Left forelimb (tissue), 1 donor: ENCODE data around the gene CCNK.

Experiments
- DNase-seq: peaks from one replicate; pipeline ENCODE4 v3.0.0-alpha.2; 2018; ENCODE audit warnings: low spot score

Gene CCNK

DNA sequence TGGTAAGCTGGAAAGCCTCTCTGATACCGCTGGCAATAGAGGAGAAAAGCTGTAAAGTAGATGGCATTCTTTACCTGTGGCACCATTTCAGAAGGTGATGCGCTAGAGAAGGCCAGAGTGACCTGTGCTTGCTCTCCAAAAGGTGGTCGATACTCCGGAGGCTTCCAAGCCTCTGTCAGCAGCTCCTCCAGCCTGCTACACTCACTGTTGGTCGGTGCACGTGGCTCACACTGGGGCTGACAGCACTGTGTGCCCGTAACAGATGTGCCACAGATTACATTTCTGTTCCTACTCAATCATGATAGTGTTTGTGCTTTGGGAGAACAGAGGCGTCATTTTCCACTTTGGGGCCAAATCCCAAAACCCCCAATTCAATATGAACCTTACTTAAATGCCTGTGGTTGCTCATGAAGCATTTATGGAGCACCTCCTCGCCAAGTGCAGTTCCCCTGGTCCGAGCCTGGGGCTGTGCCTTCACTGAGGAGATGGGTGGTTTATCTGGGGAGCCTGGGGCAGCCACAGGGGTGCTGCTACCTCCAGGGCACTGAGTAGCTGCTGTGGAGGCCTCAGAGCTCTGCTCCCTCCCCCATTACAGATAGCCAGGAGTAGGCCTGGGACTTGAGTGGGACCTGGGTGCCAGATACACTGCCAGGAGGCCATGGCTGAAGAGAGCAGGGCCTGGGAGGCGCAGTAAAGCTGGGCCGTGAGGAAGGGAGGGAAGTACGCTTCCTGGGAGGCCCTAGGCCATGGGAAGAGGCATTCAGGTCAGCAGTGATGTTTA, 26.8 kb downstream of the CCNK start:
- no peak for DNase-seq

DNA sequence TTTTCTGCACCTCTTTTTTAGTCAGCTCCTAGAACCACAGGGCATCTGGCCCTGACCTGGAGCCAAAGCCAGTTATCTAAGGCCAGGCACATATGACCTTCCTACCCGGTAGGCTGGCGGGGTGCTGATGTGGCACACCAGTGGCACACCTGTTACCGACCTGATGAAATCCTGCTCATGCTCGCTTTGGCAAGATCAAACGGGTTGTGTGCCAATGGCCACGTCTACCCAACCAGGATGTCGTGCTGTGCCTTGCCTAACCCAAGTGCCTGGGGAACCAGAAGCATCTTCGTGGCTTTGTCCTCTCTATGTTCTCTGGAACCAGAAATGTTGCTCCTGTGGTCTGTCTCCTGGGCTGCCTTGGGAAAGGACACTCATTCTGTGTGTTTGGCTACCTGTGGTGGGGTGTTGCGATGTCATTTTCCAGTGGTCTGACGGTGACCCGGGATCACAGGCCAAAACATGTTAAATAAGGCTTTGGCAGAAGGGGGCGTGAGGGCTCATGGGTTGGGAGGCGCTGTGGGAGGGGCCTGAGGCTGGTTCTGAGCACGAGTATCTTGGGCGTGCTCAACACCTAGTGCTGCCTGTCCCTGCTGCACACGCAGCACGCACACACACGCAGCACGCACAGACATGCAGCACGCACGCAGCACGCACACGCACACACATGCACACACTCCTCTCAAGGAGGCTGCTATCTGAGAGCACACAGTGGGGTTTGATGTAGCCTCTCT, 27.9 kb downstream of the CCNK start:
- no peak for DNase-seq

DNA sequence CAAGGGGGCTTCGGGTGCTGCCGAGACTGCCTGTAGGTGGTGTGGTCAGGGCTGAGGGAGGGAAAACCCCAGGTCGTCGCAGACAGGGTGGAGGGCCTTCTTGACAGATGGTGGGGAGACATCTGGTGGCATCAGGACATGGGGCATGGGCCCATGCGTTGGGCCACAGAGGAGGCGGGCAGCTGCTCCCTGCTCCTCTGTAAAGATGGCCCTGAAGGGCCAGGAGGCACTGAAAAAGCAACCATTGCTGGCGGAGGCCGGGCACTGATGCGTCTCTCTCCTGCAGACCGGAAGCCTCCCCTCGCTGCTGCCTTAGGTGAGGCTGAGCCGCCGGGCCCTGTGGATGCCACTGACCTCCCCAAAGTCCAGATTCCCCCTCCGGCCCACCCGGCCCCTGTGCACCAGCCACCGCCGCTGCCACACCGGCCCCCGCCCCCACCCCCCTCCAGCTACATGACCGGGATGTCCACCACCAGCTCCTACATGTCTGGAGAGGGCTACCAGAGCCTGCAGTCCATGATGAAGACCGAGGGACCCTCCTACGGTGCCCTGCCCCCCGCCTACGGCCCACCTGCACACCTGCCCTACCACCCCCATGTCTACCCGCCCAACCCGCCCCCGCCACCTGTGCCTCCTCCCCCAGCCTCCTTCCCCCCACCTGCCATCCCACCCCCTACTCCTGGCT, 28.8 kb downstream of the CCNK start:
- DNase-seq = no peak

DNA sequence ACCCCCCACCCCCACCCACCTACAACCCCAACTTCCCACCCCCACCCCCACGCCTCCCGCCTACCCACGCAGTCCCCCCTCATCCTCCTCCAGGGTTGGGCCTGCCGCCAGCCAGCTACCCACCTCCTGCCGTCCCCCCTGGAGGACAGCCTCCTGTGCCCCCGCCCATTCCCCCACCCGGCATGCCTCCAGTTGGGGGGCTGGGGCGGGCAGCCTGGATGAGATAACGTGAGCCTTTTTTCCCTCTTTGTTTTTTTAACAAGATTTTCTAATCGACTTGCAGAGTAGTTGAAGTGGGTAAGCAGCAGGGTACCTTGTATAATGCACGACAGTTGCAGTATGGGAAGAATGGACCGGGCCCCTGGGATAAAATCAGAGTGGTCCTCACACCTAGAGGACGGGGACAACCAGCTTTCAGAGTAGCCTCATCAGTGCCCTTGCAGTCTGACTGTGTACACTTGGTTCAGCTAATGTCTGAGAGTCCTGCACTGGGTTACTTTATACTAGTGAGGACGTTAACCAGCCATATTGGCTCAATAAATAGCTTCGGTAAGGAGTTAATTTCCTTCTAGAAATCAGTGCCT, 29.4 kb downstream of the CCNK start:
- no peak for DNase-seq

DNA sequence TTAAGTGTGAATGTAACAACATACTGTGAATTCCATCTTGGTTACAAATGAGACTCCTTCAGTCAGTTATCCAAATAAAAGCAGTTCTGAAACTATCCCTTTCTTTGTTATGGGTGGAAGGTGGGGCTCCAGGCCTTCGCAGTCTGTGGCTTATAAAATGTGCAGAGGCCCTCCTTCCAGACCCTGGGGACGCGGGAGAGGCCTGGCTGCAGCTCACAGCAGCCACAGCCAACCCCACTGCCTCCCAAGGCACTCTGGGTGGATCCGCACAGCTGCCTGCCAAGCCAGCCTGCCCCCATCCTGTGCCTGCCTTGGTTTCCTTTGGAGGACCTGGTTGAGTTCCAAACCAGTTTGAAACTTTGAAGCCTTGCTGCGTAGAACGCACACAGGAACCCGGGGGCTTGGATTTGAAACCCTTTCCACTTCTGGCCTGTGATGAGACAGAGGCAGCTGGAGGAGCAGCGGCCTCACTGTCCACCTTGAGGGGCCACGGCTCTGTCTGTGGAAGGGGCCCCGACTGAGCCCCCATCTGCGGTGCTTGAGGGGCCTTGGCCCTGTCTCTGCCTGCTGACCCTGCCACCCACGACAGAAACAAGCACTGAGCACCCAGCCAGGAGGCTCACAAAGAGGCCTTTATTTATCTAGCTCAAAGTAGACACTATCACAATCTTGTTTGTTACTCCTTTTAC, 30.4 kb downstream of the CCNK start:
- DNase-seq = no peak

DNA sequence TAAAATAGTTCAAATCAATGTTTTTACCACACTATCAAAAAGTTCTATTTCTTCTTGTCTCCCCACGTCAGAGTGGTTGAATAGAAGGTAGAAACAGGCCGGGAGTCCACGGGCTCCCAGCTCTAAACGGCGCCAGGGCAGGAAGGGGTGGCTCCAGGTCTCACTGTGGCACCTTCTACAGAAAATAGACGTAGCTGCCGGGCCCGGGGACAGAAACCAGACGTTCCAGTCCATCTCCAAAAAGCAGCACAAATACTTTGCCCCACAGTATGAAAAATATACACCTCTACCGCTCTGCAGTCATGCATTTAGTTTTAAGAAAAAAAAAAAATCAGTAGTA, 30.9 kb downstream of the CCNK start:
- no peak for DNase-seq

DNA sequence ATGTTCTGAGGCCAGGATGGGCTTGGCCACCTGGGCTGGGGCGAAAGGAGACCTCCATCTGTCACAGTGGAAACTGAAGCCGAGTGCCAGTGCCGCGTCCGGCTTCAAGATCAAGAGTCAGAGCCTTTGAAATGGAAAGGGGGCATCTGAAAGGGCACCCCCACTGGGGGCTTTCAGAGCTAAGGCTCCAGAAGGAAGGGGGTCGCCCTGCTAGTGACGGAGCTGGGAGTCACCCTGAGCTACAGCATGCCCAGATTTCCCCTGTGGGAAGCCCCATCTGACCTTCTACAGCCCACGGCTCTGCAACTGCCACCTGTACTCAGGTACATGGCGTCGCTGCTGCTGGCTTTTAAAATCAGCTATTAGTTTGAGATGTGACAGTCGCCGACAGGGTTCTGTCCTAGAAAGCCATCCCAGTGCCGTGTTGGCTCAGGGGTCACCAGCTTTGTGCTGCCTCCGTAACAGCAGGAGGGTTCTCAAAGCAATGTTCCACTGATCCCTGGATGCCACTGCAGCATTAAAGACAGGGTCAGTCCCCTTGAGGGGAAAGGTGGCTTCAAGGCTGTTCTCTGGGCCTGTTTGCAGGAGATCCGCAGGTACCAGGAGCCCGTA, 31.5 kb downstream of the CCNK start:
- no peak for DNase-seq

DNA sequence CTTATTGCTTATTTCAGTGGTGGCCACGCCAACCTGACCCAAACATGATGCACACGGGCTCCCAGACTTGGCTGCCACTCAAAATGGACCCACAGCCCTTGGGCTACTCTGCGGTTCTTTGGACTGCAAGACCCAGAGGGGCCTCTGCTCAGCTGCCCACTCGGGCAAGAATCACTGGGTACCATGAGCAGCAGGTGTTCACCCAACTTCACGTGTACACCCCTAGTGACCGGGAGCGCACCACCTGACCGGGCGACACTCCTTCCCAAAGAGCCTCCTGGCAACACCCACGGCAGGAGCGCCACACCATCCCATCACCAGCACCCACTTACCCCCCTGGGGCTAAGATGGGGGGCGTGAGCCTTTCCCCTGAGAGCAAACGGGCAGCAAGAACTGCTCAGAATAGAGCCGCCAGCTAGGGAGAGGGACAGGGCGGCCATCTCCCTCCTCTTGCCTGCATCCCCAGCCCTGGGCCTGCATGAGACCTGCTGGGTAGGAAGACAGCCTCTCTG, 32.0 kb downstream of the CCNK start:
- no peak for DNase-seq

DNA sequence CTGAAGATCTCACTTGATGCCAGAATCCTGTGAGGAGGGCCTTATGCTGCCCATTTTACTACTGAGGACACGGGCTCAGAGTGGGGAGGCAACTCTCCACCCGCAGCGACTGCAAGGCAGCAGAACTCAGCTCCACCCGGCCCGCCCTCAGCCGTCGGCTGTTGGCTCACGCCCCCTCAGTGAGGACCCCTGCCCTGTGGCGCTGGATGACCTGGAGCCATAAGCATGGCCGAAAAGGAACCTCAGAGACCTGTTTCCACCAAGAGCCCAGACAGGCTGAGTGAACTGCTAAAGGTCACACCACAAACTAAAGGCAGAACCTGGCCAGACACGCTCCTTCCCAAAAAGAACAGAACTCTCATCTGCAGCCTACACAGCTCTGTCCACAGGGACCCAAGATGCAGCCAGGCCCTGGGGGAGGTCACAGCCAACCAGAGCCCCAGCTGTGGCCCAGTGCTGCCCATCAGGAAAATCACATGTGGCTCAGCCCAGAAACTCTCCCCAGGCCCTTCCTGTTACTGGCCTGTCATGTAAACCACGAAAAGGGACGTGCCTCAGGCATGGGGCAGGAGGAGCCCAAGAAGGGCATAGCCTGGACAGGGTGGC, 32.8 kb downstream of the CCNK start:
- no peak for DNase-seq

DNA sequence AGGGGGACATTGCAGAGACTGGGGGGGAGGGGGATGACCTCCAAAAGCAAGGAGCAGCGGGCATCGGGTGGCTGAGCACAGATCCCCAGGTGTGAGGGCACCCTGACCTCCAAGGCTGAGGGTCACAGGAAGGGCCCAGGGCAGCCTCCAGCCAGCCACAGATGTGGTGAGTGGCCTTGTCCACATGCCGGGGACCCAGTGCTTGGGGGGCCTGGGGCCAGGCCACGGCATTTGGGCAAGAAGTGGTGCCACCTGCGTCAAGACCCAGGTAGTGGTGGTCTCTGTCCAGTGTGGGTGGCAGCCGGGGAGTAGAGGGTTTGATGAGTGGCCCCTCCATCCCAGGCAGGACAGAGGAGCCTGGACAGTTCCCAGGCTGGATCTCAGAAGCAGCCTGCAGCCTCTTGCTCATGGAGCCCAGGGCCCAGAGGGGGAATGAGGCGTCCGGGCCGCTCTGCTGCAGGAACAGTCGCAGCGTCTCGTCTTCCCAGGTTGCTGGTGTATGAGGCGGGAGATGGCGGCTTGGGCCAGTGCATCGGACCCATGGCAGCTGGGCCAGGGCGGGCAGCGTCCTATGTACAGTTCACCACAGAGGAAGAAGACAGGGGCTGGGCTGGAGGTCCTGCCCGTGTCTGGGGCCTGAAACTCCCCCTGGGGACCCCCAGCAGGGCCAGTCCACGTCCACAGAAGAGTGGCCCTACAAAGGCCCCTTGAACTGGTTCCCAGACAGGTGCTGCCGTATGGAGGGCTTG, 33.5 kb downstream of the CCNK start:
- no peak for DNase-seq

DNA sequence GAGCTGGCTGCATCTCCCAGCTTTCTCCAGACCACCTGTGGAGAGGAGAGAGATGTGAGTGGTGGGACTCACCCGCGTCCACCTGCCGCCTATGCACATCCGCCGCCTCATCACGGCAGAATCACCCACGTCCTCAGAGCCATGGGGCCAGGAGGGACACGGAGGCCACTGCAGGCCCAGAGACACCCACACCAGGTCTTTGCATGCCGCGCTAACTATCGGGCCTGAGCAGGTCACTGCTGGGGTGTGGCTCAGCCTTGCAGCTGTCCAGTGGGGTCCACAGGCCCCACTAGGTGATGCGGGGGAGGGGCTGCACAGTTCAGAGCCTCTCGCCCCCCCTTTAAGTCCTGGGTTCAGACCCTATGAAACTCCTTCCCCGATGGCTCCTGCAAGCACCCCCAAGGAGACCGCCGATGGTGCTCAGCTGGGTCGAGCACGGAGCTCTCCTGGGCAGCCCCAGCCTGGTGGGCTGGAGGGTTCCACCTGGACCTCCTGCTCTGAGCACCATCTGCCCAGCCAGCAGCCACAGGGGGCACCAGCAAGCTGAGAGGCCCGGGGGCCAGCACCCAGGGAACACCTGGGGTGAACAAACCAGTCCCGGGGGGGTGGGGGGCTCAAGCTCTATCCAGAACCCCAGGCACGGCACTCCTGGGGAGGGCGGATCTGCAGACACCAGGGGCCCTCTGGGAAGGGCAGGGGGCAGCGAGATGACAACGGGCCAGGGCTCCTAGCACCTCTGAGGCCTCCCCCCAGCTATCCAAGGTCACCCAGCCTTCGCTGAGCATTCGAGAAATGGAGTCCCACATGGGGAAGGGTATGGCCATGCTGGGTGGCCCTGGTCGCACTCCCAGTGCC, 34.3 kb downstream of the CCNK start:
- peak; percentile 51 for DNase-seq

DNA sequence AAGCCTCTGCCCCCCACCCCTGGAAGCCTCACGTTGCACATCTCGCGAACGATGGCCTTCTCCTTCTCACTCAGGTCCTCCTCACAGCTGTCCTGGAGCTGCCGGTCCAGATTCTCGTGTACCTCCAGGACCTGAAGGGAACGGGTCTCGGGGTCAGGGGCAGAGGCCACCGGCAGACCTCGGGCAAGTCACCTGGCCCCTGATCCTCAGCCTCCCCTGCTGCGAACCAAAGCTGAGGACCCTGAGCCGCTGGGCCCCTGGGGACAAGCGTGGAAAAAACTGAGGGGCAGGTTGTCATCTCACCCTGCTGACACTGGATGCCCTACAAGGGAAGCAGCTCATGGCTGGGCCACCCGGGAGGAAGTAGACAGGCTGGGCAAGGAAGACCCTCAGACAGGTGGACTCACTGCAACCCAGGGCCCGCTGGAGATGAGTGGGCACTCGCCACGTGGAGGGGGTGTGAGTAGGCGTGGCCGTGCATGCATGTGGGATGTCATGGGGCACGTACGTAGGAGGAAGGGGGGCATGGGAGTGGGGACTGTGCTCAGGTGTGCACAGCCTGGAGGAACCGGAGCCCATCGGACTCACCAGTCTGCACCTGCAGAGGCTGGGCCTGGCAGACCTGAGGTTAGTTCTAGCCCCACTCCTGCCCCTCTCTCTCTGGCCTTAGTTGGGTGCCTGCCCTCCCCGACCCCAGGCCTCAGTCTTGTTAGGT, 35.1 kb downstream of the CCNK start:
- peak; percentile 57 for DNase-seq

DNA sequence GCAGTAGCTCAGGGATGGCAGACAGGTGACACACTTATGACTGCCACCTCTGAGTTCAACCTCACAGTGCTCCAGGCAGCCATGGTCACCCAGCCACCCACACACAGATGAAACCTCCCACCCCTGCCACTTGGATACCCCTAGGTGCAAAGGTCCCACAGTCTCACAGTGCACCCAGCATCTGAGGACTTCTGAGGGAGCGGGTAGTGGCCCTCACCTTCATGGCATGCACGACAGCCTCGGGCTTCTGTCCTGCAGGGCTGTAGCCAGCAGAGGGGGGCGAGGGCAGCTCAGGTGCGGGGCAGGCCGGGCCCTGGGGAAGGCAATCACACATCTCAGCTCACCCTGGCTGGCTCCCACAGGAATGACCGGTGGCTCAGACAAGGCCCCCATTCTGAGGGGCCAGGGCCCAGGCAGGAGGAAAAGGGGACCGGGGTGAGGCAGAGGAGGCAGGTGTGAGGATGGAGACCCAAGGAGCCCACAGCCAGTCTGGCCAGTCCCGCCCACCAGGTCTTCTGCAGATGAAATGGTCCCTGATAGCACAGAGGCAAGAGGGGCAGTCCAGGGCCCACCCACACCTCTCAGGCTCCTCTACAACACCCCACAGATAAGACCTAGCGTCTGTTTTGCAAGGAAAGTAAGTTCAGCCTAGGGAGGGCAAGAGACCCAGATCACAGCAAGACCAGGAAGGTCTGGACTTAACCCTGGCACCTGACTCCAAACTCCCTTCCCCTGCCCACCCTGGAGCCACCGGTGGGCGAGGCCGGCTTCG, 35.8 kb downstream of the CCNK start:
- DNase-seq = peak; percentile 67

DNA sequence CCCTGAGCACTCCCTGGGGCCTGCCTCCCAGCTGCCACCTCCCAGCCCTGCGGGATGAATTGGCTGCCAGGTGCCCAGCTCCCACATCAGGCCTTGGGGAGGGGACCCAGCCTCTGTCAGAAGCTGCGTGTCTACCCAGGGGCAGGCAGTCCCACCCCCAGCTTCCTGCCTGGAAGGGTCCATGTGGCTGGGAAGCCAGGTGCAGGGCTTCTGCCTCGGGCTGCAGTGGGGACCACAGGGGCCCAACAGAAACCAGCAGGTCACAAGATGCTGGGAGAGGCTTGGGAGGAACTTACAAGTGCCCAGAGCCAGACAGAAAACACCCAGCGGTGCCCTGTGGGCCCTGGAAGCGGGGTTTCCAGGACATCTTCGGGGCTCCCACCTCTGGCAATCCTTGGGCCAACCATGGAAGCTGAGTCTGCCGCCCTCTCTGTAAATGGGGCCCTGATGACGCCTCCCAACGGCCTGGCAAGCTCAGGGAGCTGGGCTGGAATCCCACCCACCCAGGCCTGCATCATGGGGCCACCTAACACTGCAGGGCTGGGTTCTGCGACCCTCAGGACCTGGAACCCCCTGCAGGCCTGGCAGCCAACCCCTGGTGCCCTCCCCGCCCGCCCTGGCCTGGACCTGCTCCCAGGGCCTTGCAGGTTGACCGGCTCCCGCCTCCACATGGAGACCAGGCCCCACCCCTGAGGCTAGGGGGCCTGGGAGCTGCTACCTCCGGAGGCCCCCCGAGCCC, 36.6 kb downstream of the CCNK start:
- peak; percentile 65 for DNase-seq

DNA sequence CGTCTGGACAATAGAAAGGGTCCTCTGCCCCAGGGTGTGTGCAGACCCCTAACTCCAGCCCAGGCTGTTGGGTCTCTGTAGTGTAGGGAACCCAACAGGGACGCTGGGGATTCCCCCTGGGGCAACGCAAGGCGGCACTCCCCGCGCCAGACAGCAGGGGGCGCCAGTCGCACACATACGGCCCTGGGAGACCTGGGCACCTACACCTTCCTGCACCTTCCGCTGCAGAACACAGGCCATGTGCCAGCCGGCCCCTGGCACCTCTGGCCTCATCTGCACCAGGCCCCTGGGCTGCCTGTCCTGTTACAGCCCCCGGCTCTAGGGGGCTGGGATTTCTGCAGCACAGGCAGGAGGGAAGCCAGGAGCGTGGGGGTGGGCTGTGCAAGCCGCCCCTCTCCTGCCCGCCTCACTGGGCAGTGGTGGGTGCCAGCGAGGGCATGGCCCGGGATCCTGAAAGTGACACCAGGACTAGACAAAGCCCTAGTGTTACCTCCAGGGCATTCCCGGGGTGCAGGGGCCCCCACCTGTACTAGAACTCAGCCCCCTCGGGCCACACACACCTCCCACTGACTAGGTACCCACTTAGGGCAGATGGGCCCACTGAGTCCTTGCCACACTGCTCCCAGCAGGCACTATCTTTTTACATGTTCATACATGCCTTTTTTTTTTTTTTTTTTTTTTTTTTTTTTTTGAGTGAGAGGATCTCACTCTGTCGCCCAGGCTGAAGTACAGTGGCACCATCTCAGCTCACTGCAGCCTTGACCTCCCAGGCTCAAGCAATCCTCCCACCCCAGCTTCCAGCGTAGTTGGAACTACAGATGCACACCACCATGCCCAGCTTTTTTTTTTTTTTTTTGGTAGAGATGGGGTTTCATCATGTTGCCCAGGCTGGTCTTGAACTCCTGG, 37.5 kb downstream of the CCNK start:
- DNase-seq = peak; percentile 74

DNA sequence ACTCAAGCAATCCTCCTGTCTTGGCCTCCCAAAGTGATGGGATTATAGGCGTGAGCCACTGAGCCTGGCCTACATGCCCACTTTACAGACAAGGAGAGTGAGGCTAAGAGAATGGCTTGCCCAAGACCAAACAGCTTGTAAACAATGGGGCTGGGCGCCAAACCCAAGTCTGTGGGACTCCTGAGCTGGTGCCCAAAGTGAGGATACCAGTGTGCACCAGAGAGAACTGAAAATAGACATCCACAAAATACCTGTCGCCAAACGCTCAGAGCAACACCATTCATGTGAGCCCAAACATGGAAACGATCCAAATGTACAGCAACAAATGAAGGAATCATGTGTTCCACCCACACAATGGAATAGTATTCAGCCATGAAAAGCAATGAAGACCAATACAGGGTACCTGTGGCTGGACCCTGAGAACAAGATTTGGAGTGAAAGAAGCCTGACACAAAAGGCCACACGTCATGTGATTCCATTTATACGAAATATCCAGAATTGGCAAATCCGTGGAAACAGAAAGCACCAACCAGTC, 38.2 kb downstream of the CCNK start:
- no peak for DNase-seq
